GM20000 (cell line): ENCODE measurements around the gene MPC2.
A peak's percentile ranks its signal among the peaks of the same experiment; 100 is the strongest.
"Not testable (repeated sequence)": the region's sequence is repeated elsewhere in the genome, so short reads cannot be mapped to it uniquely, and the experiment has no call there.

ENCODE experiments used
- DNase-seq: peaks from one replicate; pipeline ENCODE4 v3.0.0; 2012; ENCODE audit warnings: low spot score
- CTCF ChIP-seq: IDR thresholded peaks from 2 replicates; pipeline ENCODE4 v1.5.1; 2012; ENCODE audit warnings: mild to moderate bottlenecking, control low read depth; ENCODE audit errors: extremely low read depth, missing control alignments

MPC2 gene

GRCh38 chr1:167934426-167935215 lies 2.3 kb downstream of the MPC2 start:
- TF ChIP-seq CTCF = no peak
- DNase-seq = no peak

- DNase-seq = no peak
- TF ChIP-seq CTCF = no peak
Observed at GRCh38 chr1:167933788-167934187, 3.1 kb downstream of the MPC2 start.

- TF ChIP-seq CTCF = no peak
Observed at GRCh38 chr1:167929725-167930124, 7.1 kb downstream of the MPC2 start.

GRCh38 chr1:167928919-167929318 lies 8.0 kb downstream of the MPC2 start:
- DNase-seq = not testable (repeated sequence)

More at GRCh38 chr1:167929725-167930124, 7.1 kb downstream of the MPC2 start:
- DNase-seq = no peak

- DNase-seq = no peak
- no peak for TF ChIP-seq CTCF
Observed at GRCh38 chr1:167928457-167928852, 8.4 kb downstream of the MPC2 start.

- no peak for TF ChIP-seq CTCF
- DNase-seq = peak; percentile 9
Observed at GRCh38 chr1:167927046-167927754, 9.7 kb downstream of the MPC2 start.

- no peak for DNase-seq
- no peak for TF ChIP-seq CTCF
Observed at GRCh38 chr1:167926486-167926997, 10.3 kb downstream of the MPC2 start.
